ENCODE results near the gene FAM241A.
A peak's percentile ranks its signal among the peaks of the same experiment; 100 is the strongest.

Gene FAM241A

GRCh38 chr4:112222219-112222955 is 77.1 kb downstream of the FAM241A start:
- no peak for DNase-seq

GRCh38 chr4:112225157-112225556 is 79.9 kb downstream of the FAM241A start:
- DNase-seq: no peak

GRCh38 chr4:112230879-112231778 is 85.9 kb downstream of the FAM241A start:
- DNase-seq: peak; percentile 91 to 92

- DNase-seq: peak; percentile 64 to 70
These were observed 86.8 kb downstream of the FAM241A start, which contains the start of gene AP1AR for GRCh38 chr4:112231779-112232713. Gene AP1AR (plus strand): TSS chr4:112231787. CDS start chr4:112232092, 305 bp downstream.

GRCh38 chr4:112234952-112235609 is 89.8 kb downstream of the FAM241A start:
- peak in 1 of 2 experiments; percentile 20 for DNase-seq

GRCh38 chr4:112236040-112236439 is 90.8 kb downstream of the FAM241A start:
- no peak for DNase-seq

- no peak for DNase-seq
These were observed 93.6 kb downstream of the FAM241A start for GRCh38 chr4:112238833-112239232.
